ENCODE measurements around the gene TNS3.

- TF ChIP-seq CTCF (IDR thresholded peaks at IDR 0.05) (no peak), POLR2AphosphoS5 (IDR thresholded peaks at IDR 0.05) (no peak), POLR2A (IDR thresholded peaks at IDR 0.05) (no peak)
Observed at GRCh38 chr7:47232751-47233412, 349.0 kb downstream of the TNS3 start.
